KG1 (cell line): ENCODE data around the gene USP3.

Source experiments
- DNase-seq: peaks from one replicate; lab custom pipeline; 2025; lab: John Stamatoyannopoulos, UW

The USP3 gene

GRCh38 chr15:63504247-63504978 is at the start of gene USP3:
USP3 (plus strand) TSS chr15:63504593; CDS start chr15:63504740, 147 bp downstream.
- DNase-seq, result peak; percentile 90

- DNase-seq, result no peak
Observed at GRCh38 chr15:63456258-63456657, 48.1 kb upstream of the USP3 start.

GRCh38 chr15:63457379-63457778 is 47.0 kb upstream of the USP3 start:
- DNase-seq, result no peak

- no peak for DNase-seq
Observed at GRCh38 chr15:63458026-63458425, 46.4 kb upstream of the USP3 start.

GRCh38 chr15:63458794-63459395 is 45.5 kb upstream of the USP3 start:
- DNase-seq, result no peak

- DNase-seq, result no peak
Observed at GRCh38 chr15:63460210-63461155, 43.9 kb upstream of the USP3 start.

- no peak for DNase-seq
Observed at GRCh38 chr15:63461230-63461985, 43.0 kb upstream of the USP3 start.

- no peak for DNase-seq
Observed at GRCh38 chr15:63462088-63462487, 42.3 kb upstream of the USP3 start.

GRCh38 chr15:63463036-63463435 is 41.4 kb upstream of the USP3 start:
- no peak for DNase-seq

GRCh38 chr15:63463793-63464192 is 40.6 kb upstream of the USP3 start:
- no peak for DNase-seq

GRCh38 chr15:63465104-63465503 is 39.3 kb upstream of the USP3 start:
- no peak for DNase-seq

- peak; percentile 39 for DNase-seq
Observed at GRCh38 chr15:63466378-63467192, 37.8 kb upstream of the USP3 start.

- no peak for DNase-seq
Observed at GRCh38 chr15:63469190-63469589, 35.2 kb upstream of the USP3 start.

GRCh38 chr15:63469984-63470383 is 34.4 kb upstream of the USP3 start:
- no peak for DNase-seq

- DNase-seq, result no peak
Observed at GRCh38 chr15:63473007-63473748, 31.2 kb upstream of the USP3 start.

GRCh38 chr15:63473749-63473998 is 30.7 kb upstream of the USP3 start:
- no peak for DNase-seq

- DNase-seq, result no peak
Observed at GRCh38 chr15:63473999-63474809, 30.2 kb upstream of the USP3 start.

- DNase-seq, result no peak
Observed at GRCh38 chr15:63474810-63475316, 29.5 kb upstream of the USP3 start.

- no peak for DNase-seq
Observed at GRCh38 chr15:63475707-63476106, 28.7 kb upstream of the USP3 start.

GRCh38 chr15:63476229-63476632 is 28.2 kb upstream of the USP3 start:
- DNase-seq, result no peak
